MV-4-11 (cell line): ENCODE measurements around the gene CALM3.

Experiments
- DNase-seq: peaks from one replicate; lab custom pipeline; 2025; lab: John Stamatoyannopoulos, UW

CALM3 gene

DNA sequence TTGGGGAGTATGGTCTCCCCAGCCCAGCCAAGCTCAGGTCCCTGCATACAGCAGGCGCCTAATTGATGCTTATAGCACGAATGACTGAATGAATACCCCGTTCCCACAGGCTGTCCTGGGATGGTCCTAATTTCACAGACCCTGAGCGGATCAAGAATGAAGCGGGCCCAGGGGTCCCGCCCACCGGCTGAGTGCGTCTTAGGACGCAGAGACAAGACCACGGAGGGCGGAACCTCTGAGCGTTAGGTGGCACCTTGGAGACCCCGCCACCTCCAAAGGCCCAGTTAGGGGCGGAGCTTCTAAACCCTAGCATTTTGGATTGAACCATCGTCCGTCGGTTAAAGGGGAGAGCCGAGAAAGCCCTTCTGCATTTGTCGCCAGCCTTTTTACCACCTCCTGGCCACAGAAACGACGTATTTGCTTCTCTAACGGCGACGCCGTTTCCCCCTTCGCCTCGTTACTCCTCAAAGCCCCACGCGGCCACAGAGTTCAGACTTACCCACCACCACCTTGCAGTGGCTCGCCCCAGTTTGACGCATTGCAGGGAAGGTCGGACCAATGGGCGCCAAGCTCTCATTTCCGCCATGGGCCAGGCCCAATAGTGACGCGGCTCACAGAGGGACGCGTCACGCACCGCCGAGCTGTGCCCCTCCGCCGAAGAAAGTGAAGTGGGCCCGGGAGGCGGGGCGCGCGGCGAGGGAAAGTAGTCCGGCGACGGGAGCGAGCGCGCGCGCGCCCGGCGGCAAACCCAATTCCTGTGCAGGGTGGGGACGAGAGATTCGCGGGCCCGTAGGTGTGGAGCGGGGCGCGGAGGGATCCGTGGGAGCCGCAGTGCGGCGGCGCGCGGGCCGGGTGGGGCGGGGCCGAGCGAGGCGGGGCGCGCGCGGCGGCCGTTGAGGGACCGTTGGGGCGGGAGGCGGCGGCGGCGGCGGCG lies 479 bp upstream of the CALM3 start:
- peak; percentile 98 for DNase-seq

DNA sequence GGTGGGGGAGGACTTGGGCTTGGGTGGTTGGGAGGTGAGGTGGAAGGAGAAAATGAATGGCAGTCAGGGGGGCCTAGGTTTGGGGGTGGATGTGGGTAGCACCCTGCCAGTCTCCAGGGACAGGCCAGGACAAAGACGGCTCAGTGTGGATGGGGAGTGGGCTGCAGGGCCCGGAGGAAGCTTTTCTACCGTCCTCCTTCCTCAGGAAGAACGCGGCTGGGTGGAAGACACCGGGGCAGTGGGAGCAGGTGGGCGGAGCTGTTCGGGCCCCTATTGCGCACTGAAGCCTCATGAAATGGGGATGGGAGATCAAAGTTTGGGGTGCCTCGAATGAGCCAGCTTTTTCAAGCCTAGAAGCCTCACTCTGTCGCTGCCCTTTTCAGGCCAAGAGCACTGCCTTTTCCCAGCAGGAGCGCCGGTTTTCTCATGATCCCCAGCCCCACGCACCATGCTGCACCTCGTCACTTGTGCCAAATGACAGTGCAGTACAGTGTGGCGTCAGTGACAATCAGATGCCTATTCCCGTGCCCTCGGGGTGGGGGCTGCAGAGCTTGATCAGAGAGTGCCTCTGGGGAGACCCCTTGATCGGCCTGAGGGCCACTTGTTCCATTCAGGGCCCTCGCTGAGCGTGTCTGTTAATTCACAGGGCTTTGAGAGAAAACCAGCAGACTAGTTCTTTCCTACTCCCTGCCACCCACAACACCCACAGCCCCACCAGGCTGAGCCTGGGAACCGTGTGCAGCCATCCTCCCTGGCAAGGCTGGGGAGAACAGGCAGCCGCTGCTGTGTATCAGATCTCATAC lies 1.5 kb downstream of the CALM3 start:
- no peak for DNase-seq

DNA sequence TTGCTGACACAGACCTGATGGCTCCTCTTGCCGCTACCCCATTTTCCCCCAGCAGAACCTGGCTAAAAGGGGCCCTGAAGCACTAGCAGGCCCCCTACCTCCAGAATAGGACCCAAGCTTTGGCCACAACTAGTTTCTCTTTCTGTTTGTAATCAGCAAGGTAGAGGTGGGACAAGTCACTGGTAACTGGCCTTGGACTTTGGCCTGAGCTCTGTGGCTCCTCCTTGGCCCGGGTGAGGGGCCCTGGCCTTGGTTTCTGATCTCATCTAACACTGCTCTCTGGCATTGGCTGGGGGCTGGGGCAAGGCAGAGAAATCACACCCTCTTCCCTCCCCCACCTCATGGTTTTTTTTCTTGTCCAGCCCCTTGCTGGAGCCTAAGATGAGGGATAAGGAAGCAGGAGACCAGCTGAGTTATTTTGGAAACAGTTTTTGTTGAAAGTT lies 2.1 kb downstream of the CALM3 start:
- DNase-seq, result no peak

DNA sequence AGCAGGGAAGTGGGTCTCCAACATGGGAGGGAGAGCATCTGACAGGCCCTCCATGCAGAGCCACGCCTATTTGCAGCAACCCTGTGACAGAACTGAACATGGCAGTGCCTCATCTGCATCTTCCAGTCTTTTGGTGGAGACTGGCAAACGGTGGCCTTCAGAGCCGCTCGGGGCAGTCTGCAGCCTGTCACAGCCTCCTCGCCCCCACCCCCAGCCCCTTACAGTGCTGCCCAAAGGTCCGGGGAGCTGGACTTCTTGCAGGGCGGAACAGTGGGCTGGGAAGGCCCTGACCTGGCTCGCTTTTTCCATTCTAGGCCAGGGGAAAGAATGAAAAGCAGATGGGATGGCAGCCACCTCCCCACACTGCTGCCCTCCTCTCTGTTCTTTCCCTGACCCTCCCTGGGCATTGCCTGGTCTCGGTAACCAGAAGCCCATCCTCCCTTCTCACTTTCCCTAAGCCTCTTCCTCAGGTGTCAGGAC lies 2.7 kb downstream of the CALM3 start:
- DNase-seq, result no peak

DNA sequence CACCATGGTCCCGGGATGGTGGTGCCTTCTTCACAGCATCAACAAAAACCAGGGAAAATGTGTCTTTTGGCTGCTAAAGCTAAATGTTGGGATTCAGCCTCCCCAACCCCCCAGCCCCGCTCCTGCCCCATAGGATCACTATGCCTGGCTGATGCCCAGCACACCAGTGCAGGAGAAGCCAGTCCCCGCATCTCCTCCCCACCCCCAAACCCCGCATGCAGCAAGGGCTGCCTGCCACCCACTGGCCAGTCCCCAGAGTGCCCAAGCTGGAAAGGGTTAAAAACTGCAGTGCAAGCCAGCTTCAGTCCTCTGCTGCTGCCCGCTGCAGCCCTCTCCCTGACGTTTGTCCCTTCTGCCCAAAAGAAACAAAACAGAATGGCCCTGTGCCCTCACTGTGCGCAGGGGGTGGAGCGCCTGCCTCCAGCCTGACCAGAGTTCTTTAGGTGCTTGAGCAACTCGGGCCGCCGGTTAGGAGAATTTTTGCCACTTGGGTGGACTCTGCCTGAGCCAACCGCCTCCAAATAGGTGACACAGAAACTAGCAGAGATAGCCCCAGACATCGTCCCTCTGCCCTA lies 3.7 kb downstream of the CALM3 start:
- no peak for DNase-seq

DNA sequence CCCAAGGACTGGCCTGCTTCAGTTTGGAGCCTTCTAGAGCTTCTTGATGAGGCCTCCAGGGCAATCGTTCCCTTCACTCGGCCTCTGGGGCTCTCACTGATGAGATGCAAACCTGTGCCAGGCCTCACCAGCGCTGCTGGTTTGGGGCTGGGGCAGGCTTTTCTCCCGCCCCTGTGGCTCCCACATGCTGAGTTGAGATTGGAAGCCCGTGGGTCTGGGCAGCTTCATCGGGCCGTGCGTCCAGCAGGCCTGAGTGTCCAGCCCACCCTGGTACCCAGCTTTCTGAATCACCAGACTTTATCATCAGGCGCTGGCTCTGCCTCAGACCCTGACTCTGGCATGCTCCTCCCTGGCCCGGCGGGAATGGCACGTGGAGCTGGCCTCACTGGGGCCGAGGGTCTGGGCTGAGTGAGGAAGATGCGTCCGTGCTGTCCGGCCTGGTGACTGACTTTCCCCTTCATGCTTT lies 4.3 kb downstream of the CALM3 start:
- DNase-seq, result no peak

DNA sequence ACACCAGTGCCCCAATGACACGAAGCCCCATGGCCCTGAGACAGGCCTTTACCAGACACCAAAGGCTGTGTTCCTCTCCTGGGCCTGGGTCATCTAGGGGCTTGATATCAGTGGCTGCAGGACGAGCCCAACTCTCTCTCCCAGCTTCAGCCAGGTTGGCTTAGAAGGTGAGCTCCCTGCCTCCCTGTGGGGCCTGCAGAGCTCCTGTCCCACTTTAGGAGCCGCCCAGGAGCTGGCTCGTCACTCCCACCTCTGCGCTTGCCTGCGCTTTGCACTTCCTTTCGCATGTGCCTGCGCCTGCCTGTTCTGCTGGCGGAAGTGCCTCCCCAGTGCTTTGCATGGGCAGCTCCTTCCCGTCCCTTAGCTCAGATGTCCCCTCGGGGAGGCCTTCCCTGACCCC lies 4.9 kb downstream of the CALM3 start:
- no peak for DNase-seq

DNA sequence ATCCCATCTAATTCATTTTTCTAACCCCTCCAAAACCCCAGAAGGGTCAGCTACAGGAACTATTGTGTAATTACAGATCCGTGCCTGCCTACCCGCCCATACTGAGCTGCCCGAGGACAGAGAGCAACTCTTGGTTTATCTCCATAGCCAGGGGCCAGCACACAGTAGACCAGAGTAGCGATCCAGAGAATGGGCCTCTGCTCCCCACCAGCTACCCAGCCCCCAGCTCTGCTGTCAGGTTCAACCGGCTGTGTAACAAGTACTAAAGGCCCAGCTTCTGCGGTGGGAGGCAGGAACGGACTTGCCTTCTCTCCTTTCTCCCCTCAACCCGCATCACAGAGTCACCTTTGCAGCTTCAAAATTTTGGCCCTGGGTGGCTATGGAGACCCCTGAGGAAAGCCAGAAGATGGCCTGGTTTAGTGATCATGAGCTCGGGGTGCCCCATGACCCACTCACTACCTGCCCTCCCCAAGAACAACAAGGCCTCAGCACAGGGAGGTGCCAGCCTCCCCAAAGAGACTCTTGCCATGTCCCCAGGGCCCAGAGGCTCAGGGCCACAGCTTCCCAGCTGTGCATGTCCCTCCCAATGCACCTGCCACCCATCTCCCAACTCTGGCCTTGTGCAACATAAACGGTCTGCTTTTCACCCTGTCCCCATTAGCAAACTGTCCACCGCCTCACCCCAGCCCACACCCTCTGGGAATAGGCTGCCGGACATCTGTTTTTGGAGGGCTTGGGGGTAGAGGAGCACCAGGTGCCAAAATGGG lies 5.7 kb downstream of the CALM3 start:
- no peak for DNase-seq

DNA sequence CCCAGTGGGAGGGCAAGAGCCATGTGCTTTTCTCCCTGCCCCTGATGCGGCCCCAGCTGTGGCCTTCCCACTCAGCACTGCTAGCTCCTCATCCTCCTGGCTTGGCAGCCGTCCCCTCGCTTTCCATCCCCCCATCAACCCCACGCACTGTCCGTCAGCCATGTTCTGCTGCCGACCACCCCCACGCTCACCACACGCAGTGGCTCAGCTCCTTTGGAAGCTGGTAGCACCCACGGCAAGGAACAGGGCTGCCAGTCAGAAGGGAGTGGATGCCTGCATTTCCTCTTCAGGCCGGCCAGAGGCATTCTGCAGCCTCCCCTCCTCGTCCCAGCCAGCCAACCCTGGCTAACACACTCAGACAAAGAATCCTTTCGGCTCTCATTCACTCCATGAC lies 6.3 kb downstream of the CALM3 start:
- DNase-seq, result no peak

DNA sequence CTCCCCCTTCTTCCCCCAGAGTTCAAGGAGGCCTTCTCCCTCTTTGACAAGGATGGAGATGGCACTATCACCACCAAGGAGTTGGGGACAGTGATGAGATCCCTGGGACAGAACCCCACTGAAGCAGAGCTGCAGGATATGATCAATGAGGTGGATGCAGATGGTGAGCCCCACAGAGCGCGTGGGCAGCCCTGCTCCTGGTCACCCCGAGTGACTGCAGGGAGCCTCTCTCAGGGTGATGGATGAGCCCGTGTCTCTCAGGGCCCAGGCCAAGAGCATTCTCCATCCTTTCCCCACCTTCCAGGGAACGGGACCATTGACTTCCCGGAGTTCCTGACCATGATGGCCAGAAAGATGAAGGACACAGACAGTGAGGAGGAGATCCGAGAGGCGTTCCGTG lies 7.0 kb downstream of the CALM3 start:
- no peak for DNase-seq

DNA sequence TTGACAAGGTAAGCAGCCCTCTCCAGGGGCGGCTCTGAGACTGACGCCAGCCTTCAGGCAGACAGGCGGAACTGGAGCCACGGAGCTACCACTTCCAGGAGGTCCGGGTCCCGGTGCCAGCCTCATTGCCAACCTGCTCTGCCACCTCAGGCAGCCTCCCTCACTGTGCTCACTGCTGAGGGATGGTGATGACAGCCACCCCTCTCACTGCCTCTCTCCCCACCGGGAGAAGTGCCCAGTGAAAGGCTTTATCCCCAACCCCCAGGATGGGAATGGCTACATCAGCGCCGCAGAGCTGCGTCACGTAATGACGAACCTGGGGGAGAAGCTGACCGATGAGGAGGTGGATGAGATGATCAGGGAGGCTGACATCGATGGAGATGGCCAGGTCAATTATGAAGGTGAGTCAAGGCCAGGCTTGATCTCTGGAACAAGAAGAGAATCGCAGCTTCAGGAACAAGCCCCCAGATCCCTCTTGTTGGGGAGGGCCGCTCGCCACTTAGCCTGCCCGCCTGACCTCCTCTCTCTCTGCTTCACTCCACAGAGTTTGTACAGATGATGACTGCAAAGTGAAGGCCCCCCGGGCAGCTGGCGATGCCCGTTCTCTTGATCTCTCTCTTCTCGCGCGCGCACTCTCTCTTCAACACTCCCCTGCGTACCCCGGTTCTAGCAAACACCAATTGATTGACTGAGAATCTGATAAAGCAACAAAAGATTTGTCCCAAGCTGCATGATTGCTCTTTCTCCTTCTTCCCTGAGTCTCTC lies 7.6 kb downstream of the CALM3 start:
- DNase-seq, result no peak

DNA sequence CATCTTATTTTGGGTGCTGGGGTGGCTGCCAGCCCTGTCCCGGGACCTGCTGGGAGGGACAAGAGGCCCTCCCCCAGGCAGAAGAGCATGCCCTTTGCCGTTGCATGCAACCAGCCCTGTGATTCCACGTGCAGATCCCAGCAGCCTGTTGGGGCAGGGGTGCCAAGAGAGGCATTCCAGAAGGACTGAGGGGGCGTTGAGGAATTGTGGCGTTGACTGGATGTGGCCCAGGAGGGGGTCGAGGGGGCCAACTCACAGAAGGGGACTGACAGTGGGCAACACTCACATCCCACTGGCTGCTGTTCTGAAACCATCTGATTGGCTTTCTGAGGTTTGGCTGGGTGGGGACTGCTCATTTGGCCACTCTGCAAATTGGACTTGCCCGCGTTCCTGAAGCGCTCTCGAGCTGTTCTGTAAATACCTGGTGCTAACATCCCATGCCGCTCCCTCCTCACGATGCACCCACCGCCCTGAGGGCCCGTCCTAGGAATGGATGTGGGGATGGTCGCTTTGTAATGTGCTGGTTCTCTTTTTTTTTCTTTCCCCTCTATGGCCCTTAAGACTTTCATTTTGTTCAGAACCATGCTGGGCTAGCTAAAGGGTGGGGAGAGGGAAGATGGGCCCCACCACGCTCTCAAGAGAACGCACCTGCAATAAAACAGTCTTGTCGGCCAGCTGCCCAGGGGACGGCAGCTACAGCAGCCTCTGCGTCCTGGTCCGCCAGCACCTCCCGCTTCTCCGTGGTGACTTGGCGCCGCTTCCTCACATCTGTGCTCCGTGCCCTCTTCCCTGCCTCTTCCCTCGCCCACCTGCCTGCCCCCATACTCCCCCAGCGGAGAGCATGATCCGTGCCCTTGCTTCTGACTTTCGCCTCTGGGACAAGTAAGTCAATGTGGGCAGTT lies 8.6 kb downstream of the CALM3 start:
- DNase-seq, result no peak

DNA sequence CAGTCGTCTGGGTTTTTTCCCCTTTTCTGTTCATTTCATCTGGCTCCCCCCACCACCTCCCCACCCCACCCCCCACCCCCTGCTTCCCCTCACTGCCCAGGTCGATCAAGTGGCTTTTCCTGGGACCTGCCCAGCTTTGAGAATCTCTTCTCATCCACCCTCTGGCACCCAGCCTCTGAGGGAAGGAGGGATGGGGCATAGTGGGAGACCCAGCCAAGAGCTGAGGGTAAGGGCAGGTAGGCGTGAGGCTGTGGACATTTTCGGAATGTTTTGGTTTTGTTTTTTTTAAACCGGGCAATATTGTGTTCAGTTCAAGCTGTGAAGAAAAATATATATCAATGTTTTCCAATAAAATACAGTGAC lies 9.3 kb downstream of the CALM3 start:
- no peak for DNase-seq

DNA sequence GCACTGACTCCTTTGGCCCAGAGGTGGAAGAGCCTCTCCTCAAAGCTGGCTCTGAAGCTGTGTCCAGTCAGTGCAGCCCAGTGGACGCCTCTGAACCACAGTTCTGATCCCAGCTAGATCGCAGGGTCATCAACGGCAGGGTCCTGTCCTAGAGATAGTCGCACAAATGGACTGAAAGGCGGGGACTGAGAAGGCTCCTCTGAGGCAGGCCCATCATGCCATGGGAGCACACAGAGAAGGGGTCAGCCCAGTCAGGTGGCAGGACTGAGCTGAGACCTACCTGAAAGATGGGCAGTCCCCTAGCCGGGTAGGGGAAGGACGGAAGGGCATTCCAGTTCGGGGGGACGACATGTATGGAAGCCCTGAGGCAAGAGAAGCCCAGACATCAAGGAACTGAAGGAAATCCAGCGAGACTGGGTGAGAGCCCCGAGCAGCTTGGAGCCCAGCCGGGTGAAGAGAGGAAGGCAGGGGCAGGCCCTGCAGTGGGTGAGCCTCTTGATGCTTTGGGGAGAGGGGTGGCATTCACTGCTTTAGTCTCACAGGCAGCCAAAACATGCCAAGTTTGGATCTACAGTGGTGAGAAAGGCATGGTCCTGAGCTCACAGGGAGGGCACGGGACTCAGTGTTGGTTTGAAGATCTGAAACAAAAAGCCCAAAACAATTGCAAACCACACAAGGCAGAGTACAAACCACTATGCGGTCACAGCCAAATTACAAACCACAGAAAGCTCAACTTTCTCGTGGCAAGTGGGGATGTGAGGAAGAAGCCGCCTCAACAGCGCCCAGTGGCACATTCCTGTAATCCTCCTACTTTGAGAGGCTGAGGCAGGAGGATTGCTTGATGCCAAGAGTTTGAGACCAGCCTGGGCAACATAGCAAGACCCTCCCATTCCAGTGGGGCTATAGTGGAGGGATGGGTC lies 10.0 kb downstream of the CALM3 start:
- DNase-seq, result peak; percentile 91

DNA sequence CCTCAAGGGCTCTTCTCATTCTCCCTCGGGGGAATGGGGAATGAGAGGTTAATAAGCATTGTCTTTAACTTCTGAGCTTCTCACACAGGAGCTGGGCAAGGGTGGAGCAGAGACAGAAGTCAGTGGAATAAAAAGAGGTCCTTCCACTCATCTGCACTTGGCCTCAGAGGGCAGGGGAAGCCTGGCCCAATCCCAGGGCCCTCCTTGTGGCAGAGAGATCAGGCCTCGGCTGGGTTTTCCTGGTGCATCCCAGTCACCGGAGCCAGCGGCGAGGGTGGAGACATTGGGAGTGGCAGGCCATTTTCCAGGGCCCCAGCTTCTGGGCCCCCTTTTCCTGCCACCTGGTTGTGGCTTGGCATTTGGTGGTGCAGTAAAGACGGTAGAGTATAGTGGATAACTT lies 10.6 kb downstream of the CALM3 start:
- DNase-seq, result no peak

DNA sequence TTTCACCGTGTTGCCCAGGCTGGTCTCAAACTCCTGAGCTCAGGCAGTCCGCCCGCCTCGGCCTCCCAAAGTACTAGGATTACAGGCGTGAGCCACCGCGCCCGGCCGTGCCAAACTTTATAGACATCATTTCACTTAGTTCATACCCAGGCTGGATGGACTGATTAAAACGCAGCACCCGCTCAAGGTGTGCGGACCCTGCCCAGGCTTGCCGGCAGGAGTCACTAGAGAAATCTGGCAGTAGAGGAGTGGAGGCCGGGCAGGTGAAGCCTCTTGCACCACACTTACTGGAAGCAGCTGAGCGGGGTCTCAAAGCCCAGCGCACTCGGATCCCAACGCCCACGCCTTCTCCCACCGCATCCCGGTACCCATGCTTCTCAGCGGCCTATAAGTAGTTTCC lies 12.4 kb downstream of the CALM3 start:
- DNase-seq, result no peak

DNA sequence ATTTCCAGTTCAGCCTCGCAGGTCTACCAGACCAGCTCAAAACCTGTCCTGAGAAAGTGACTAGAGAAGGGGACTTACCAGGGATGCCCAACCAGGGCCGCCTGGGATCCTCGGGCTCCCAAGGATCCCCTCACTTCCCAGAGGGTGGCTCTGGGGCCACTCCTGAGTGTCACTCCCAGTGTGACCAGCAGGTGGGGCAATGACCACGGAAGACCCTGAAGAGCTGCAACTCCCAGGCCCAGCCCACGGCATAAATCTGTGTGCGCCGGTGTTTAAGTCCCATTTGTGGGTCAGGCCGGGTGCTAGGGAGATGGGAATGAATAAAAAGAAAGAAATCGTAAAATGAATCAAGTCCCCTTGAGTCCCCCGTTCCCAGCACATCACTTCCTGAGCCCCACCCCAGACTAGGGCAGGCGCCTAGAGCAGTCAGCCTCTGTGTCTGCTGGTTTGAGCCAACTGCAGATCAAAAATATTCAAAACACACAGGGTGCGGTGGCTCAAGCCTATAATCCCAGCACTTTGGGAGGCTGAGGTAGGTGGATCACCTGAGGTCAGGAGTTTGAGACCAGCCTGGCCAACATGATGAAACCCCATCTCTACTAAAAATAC lies 13.1 kb downstream of the CALM3 start:
- DNase-seq, result peak; percentile 71

DNA sequence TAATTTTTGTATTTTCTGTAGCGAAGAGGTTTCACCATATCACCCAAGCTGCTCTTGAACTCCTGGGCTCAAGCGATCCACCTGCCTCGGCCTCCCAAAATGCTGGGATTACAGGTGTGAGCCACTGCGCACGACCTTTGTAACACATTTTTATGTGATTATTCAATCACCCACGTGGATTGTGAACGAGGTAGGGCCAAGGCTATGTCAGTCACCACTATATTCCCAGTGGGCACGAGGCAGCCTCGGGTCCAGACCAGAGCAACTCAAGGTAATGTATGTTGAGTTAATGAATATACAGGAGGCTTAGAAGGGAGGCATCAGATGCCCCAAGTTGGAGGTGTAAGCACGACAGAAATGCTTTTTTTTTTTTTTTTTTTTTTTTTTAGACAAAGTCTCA lies 14.8 kb downstream of the CALM3 start:
- no peak for DNase-seq
